IPS DF 4.7 (cell line): Measurements from ENCODE around the gene VKORC1.

ENCODE experiments used
- DNase-seq: peaks from one replicate; pipeline ENCODE4 v3.0.0-alpha.2; 2013; ENCODE audit warnings: low spot score; ENCODE audit errors: extremely low read depth

Gene VKORC1

GRCh38 chr16:31063843-31064611 lies 30.6 kb downstream of the VKORC1 start:
- no peak for DNase-seq

DNA sequence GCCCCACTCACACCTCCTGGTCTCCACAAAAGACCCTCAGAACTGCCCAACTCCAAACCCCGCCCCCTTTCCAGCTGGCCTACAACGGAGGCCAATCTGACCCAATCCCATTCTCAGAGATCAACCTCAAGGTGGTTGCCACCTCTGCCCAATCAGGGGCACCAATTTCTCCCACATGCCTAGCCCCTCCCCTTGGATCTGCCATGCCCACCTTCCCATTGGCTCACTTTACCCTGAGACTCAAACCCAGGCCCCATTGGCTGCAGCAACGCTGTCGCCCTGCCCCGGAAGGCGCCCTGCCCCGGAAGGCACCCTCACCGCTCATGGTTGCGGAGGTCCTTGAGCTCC lies 31.1 kb downstream of the VKORC1 start:
- no peak for DNase-seq

- no peak for DNase-seq
These were observed 32.7 kb downstream of the VKORC1 start for GRCh38 chr16:31061813-31062440.

- DNase-seq: no peak
These were observed 33.3 kb downstream of the VKORC1 start for GRCh38 chr16:31061126-31061812.

DNA sequence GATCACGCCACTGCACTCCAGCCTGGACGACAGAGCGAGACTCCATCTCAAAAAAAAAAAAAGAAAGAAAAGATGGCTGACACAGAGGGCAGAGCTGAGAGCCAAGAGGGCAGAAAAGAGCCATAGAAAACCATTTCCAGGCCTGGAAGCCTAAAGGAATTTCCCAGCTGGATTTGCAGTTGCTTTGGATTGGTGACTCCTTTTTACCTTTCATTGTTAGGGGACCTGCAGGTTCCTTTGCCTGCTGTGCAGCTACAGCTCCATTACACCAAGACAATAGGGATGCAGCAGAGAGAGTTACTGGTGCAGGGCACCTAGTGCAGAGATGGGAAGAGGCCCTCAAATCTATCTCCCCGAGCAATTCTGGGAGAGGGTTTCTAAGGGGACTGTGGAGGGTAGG lies 39.0 kb downstream of the VKORC1 start:
- DNase-seq: no peak

GRCh38 chr16:31052114-31052513 lies 42.5 kb downstream of the VKORC1 start:
- DNase-seq: no peak

DNA sequence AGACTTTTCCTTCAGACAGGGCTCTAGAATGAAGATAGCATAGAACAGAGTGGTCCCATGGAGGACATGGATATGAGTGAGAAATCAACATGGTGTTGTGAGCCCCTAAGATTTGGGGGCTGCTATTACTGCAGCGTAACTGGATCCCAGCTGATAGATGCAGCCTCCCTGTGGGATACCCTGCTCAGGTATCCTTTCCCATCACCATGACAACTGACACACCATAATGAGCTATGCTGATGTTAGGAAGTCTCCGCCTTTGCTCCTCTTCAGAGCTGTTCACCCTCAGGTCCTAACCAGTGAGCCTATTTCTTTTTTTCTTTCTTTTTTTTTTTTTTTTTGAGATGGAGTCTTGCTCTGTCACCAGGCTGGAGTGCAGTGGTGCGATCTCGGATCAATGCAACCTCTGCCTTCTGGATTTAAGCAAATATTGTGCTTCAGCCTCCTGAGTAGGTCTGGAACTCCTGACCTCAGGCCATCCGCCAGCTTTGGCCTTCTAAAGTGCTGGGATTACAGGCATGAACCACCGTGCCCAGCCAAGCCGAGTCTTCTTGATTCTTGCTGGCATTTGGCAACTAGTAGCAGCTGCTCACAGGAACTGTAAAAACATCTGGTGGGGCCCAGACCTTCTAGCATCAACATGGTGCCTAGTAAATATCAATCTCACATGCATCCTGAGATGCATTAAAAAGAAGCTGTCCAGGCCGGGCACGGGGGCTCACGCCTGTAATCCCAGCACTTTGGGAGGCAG lies 44.1 kb downstream of the VKORC1 start:
- no peak for DNase-seq

DNA sequence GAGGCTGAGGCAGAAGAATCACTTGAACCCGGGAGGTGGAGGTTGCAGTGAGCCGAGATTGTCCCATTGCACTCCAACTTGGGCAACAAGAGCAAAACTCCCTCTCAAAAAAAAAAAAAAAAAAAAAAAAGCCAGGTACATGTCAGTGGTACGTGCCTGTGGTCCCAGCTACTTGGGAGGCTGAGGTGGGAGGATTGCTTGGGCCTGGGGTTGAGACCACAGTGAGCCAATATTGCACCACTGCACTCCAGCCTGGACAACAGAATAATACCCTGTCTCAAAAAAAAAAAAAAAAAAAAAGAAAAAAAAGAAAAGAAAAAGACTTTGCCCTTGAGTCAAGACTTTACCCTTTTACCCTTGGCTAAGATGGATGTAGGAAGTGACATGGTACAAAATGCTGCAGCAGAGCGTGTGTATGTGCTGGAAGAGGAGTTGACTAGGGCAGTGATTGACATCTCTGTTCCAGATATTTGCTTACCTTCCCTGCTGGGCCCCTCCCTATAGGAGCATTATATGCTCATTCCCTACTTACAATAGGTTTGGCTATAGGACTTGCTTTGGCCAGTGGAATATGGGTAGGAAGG lies 50.6 kb downstream of the VKORC1 start:
- DNase-seq: no peak

DNA sequence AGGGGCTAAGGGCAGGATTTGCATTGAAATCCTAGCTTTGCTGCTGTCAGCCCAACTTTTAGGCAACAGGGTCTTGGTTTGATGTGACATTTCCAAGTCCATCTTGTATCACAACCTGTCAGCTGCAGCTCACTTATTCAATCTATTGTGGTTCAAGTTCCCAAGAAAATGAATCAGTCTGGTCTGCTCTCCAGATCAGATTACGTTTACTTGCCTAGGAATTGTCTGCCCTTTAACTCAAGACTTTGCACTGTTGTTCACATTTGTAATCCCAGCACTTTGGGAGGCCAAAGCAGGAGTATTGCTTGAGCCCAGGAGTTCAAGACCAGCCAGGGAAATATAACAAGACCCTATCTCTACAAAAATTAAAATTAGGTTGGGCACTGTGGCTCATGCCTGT lies 51.2 kb downstream of the VKORC1 start:
- no peak for DNase-seq

DNA sequence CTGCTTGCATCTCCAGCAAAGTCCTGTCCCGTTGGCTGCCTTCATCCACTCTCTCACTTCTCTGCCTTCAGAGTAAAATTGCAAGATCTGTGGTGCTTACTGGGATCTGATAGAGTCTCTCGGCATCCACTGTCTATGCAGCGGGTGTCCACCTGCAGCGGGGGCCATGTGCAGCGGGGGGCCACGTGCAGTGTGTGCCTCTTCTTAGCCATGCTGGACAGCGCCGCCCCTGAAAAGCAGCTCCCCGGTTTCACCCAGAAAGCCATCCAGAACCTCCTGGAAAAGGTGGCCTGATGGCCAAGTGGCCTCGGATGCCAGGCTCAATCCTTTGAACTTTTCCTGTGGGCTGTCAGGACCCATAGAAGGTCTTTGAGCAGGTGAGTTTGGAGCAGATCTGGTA lies 51.7 kb downstream of the VKORC1 start:
- no peak for DNase-seq
